Pancreas (tissue), 10 donors: ENCODE data around the gene ROR2. TPM values are rescaled to one million over a fixed set of nuclear protein-coding genes. Genes with fewer than 3 reads are reported as not detected.

ENCODE experiments used
- ATAC-seq, 4 donors: fragments of 200-7000 bp; cut with Tn5 transposase; one replicate each; pipeline versions ENCODE4 v1.8.0 to v1.9.1; 2020; ENCODE audit warnings: mild to moderate bottlenecking in 4 of 4, moderate library complexity in 4 of 4
- DNase-seq, 6 donors: peaks; one replicate each; pipeline ENCODE4 v3.0.0-alpha.2; 2020
- FAIRE-seq: peaks from 2 replicates; lab custom pipeline; 2012; peaks lifted over from hg19 to GRCh38; lab: Jason Lieb, UNC
- H3K27ac ChIP-seq, 4 donors: fragments of 200-600 bp; sonication (generic); 1 replicate in 3 of 4; 2 replicates in 1 of 4; pipeline versions ENCODE4 v1.5.0 to v1.8.0; 2020
- H3K27me3 ChIP-seq, 4 donors: fragments of 200-600 bp; one replicate each; pipeline ENCODE4 v1.8.0; 2021
- H3K36me3 ChIP-seq, 3 donors: fragments of 200-600 bp; sonication (generic) in 1 of 3; one replicate each; pipeline versions ENCODE4 v1.5.0 to v1.8.0; 2020 to 2021
- H3K4me1 ChIP-seq, 3 donors: fragments of 200-600 bp; one replicate each; pipeline ENCODE4 v1.8.0; 2021
- H3K4me3 ChIP-seq, 4 donors: fragments of 200-600 bp; sonication (generic) in 2 of 4; one replicate each; pipeline versions ENCODE4 v1.5.0 to v1.8.0; 2020 to 2021
- H3K9me3 ChIP-seq, 4 donors: fragments of 200-600 bp; one replicate each; pipeline ENCODE4 v1.8.0; 2021
- WGBS, 2 donors: extraction: QIAGEN DNeasy Blood & Tissue Kit; methylation state at CpG; one replicate each; pipeline ENCODE4 v1.1.7; 2013; 5-methylcytosine and 5-hydroxymethylcytosine counted together
- intact Hi-C, 3 donors: fragments of 100-400 bp; cut with DNase I; formaldehyde crosslinking; loops; one replicate each; pipeline versions ENCODE4 v1.11.1 to v1.14.2; 2022
- polyA plus RNA-seq, 2 donors: library from polyadenylated mRNA; stranded (reverse); fragments of 200-250 nt; gene quantifications; one replicate each; pipeline ENCODE4 v1.2.3, GENCODE V29; 2013
- total RNA-seq, 6 donors: library from RNA; stranded (reverse); fragmentation: NEBNext Ultra II Directional in 4 of 6; extraction: Animal tissue kit (Norgen Biotek cat#: 25700) in 4 of 6; gene quantifications; one replicate each; pipeline versions ENCODE4 v1.2.1 to v1.2.4, GENCODE V29; 2021 to 2023
- TF ChIP-seq, protein P1 (sequence below), 4 donors: fragments of 200-600 bp; sonication (generic) in 3 of 4; IDR thresholded peaks; one replicate each; pipeline versions ENCODE4 v1.5.0 to v1.8.0; 2021; ENCODE audit warnings: antibody characterized with exemption in 4 of 4
- donor health status: healthy with polysubstance abuse.
- donor health status: DM: no; HTN: no; CAD: no; lungs with moderate emphysema.
- donor health status: DM: no; HTN: no; CAD: no.
- donor health status: control.
- donor health status: control.
- donor health status: Bipolar disorder and iron deficiency.
- donor health status: DM: yes; HTN: yes; CAD: no.
- donor health status: DM: no; HTN: no; CAD: no.
- donor health status: DM: no; HTN: no; CAD: no.
- donor health status: DM: yes; HTN: yes; CAD: no.

Gene ROR2
- total and polyA plus RNA-seq, 8 donors = 0.67 to 6.3 (median 1.2) TPM

- Histone ChIP-seq H3K36me3 (no peaks in the 10 kb centered on the region), H3K4me1 (no peaks in the 10 kb centered on the region), H3K27ac (no peak overlapping the region), H3K4me3 (no peak overlapping the region), H3K9me3 (no peaks in the 10 kb centered on the region), H3K27me3 (no peaks in the 10 kb centered on the region)
- intact Hi-C loops = no loop called here
- TF ChIP-seq, protein P1, sequence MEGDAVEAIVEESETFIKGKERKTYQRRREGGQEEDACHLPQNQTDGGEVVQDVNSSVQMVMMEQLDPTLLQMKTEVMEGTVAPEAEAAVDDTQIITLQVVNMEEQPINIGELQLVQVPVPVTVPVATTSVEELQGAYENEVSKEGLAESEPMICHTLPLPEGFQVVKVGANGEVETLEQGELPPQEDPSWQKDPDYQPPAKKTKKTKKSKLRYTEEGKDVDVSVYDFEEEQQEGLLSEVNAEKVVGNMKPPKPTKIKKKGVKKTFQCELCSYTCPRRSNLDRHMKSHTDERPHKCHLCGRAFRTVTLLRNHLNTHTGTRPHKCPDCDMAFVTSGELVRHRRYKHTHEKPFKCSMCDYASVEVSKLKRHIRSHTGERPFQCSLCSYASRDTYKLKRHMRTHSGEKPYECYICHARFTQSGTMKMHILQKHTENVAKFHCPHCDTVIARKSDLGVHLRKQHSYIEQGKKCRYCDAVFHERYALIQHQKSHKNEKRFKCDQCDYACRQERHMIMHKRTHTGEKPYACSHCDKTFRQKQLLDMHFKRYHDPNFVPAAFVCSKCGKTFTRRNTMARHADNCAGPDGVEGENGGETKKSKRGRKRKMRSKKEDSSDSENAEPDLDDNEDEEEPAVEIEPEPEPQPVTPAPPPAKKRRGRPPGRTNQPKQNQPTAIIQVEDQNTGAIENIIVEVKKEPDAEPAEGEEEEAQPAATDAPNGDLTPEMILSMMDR (IDR thresholded peaks at IDR 0.05) = no peak
- WGBS, 2 donors = 89 to 90% methylated on average over 22 of the region's 22 CpGs
- FAIRE-seq = no peak
- no peak for DNase-seq
- ATAC-seq = no peak
Observed at GRCh38 chr9:91885746-91886413, 64.1 kb downstream of the ROR2 start.

DNA sequence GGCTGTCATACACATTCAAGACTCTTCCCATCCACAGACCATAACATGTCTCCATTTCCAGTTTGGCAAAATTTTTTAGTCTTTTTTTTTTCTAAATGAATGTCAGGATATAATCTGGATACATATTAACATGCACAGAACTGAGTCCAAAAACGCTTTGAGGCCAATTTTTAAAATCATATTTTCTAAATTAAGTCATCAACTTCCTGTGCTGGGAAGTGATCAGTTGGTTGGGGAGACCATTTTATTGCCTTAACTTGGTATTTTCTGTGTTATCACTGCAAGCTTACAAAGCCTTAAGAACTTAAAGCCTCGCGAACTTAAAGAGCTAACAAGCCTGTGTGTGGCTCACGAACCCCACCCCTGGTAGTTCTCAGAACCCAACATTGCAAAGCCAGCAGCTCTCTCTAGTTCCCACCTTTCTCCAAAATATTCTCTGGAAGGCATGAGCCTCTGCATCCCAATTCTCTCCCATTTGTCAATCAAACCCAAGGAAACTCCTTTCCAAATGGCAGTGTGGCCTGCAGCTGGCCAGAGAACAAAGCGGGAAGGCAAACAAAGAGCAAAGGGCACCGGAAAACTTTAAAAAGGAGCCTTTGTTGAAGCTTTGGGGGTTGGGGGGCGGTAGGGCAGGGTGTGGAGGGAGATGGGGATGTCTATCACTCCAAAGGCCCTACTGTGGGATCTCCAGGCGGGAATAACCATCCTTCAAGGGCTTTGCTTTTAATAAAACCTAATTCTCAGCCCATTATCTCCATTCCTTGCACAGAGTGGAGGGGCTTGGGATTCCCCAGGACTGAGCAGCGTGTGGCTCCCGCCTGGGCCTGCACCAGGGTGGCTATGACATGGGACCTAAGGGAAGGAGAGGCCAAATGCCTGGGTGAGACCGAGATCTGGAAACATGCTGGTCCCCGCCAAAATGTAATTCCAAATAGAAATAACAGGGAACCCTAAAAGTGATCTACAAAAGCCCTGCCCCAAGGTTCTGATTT is 65.0 kb downstream of the ROR2 start:
- no peak for FAIRE-seq
- intact Hi-C loops = no loop called here

DNA sequence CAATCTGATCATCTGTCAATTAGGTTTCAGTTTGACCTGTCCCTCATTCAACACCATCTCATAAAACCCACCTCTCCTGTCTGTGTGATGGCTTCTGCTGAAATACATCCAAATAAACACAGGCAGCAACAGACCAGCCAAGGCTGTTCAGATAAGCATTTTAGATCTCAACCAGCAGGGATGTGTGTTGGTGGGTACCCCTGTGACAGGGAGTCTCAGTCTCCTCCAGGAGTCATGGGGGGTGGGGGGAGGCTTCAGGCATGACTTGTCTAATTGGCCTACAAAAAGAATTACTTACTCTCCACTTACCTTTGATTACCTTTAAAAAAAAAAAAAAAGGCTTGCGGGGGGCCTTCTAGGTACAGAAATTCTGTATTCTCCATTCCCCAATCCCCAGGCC is 65.9 kb downstream of the ROR2 start:
- WGBS, 2 donors = 97 to 100% methylated on average over 1 of the region's 1 CpG
- FAIRE-seq (no peak), ATAC-seq (no peak), DNase-seq (no peak)
- Histone ChIP-seq H3K9me3 (no peaks in the 10 kb centered on the region), H3K27ac (no peak overlapping the region), H3K27me3 (no peaks in the 10 kb centered on the region), H3K36me3 (no peaks in the 10 kb centered on the region), H3K4me3 (no peak overlapping the region), H3K4me1 (no peaks in the 10 kb centered on the region)
- TF ChIP-seq, protein P1 (IDR thresholded peaks at IDR 0.05) = no peak
- intact Hi-C loops = no loop called here

More for the DNA sequence above, 65.0 kb downstream of the ROR2 start:
- H3K27me3 ChIP-seq = no peaks in the 10 kb centered on the region
- H3K4me3 ChIP-seq = no peak overlapping the region
- DNase-seq = no peak
- no peak for ATAC-seq
- no peaks in the 10 kb centered on the region for H3K9me3 ChIP-seq
- no peak overlapping the region for H3K27ac ChIP-seq
- TF ChIP-seq, protein P1 (IDR thresholded peaks at IDR 0.05) = no peak
- no peaks in the 10 kb centered on the region for H3K36me3 ChIP-seq
- WGBS, 2 donors = 80 to 82% methylated on average over 12 of the region's 12 CpGs
- no peaks in the 10 kb centered on the region for H3K4me1 ChIP-seq

DNA sequence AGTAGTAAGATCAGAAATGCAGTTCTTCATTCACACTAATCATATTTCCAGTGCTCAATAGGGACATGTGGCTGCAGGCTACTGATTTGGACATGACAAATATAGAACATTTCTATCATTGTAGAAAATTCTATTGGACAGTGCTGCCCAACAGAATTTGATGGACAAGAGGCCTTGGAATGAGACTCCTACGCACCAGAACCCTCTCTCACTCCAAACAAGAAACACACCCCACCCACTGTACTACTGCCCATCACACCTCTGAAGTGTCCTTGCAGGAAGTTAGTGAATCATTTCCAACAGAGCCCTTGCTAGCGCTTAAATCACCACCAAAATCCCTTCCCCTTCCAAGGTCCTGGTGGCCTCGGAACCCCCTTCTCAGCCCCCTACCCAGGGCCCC is 66.5 kb downstream of the ROR2 start:
- Histone ChIP-seq H3K27me3 (no peaks in the 10 kb centered on the region), H3K27ac (no peak overlapping the region), H3K4me1 (no peaks in the 10 kb centered on the region), H3K4me3 (no peak overlapping the region), H3K9me3 (no peaks in the 10 kb centered on the region), H3K36me3 (no peaks in the 10 kb centered on the region)
- WGBS, 2 donors = 87 to 96% methylated on average over 3 of the region's 3 CpGs
- intact Hi-C loops = no loop called here
- DNase-seq (no peak), ATAC-seq (no peak), FAIRE-seq (no peak)
- TF ChIP-seq, protein P1 (IDR thresholded peaks at IDR 0.05) = peak in 1 of 4 donors; percentile 4
